Panc1 (cell line): ENCODE data around the gene STXBP5.

Experiments used
- CTCF ChIP-seq: fragments of 450-650 bp; IDR thresholded peaks from 2 replicates; pipeline ENCODE4 v1.5.1; 2017; ENCODE audit warnings: mild to moderate bottlenecking
- POLR2AphosphoS5 ChIP-seq: IDR thresholded peaks from 2 replicates; pipeline ENCODE4 v1.6.1; 2012; ENCODE audit warnings: mild to moderate bottlenecking, low read depth, low read length, moderate library complexity
- REST ChIP-seq, 2 experiments: IDR thresholded peaks; 2 replicates each; pipeline ENCODE4 v1.6.1; 2011 to 2012; ENCODE audit warnings: low read depth in 2 of 2, control low read depth in 1 of 2, low read length in 1 of 2, mild to moderate bottlenecking in 1 of 2, moderate library complexity in 1 of 2; ENCODE audit not compliant: insufficient read depth in 1 of 2
- SIN3A ChIP-seq: IDR thresholded peaks from 2 replicates; pipeline ENCODE4 v1.6.1; 2012; ENCODE audit warnings: low read depth, mild to moderate bottlenecking, low read length, moderate library complexity, borderline replicate concordance; ENCODE audit not compliant: insufficient read depth

- TF ChIP-seq CTCF: no peak
- TF ChIP-seq POLR2AphosphoS5: no peak
- no peak for TF ChIP-seq REST (IDR thresholded peaks at IDR 0.05; ENCODE audit: insufficient read depth in 1 of 2, low read depth in 2 of 2, low read length in 1 of 2)
- TF ChIP-seq SIN3A: no peak
Observed at GRCh38 chr6:147347882-147348575, 143.8 kb downstream of the STXBP5 start.
